ENCODE data around the gene STK36. TPM values are rescaled to one million over a fixed set of nuclear protein-coding genes. Genes with fewer than 3 reads are reported as not detected.
"Not testable (repeated sequence)": the region's sequence is repeated elsewhere in the genome, so short reads cannot be mapped to it uniquely, and the experiment has no call there.

Gene STK36
- total RNA-seq, 1 donor, result 25.7 TPM

DNA sequence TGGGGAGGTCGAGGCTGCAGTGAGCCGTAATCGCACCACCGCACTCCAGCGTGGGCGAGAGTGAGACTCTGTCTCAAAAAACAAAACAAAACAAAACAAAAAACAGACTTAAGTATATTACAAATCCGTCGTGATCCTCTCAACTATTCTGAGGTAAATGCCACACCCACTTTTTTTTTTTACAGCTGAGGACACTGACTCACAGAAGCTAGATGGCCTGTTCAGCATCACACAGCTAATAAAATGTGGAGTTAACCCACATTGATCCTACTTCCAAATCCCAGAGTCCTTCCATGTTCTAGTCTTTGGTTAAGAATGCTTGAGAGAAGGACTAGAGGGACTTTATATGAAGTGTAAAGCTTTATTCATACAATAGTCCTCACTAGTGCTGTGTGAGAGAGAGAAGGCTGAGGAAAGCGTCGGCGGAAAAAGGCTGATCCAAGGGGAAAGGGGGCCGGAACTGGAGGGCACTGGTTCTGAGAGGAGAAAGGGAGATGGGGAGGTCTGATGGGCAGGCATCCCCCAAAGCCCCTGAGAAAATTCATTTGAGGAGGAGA is 711 bp upstream of the STK36 start:
- H3K4me1 ChIP-seq (ENCODE audit: insufficient read depth, low read length), result peaks cover 15% of the 10 kb centered on the region
- peak; percentile 70 for DNase-seq (ENCODE audit: insufficient read length, low spot score, missing footprints)
- TF ChIP-seq CTCF (IDR thresholded peaks at IDR 0.05; ENCODE audit: extremely low read depth, low read depth, low read length), result no peak

DNA sequence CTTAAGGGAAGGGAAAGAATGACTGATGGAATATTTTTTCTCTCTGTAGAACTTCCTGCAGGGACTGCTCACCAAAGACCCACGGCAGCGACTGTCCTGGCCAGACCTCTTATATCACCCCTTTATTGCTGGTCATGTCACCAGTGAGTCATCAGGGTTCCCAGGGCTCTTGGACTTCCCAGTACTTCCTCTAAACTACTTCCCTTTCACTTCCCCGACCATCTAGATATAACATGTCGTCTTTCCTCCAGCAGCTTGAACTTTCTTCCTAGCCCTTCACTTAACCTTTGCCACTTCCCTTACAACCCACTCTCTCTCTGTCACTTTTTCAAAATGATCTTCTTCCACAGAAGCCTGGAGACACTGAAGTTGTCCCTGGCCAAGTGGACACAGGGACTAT is 7.2 kb downstream of the STK36 start:
- Histone ChIP-seq H3K27ac (ENCODE audit: low read depth, low read length) (no peak overlapping the region), H3K27me3 (ENCODE audit: insufficient read depth, low read length) (no peaks in the 10 kb centered on the region), H4K20me1 (ENCODE audit: insufficient read depth, low read length) (no peaks in the 10 kb centered on the region), H3K4me2 (ENCODE audit: insufficient read depth, low read length) (no peak overlapping the region), H3K4me3 (ENCODE audit: insufficient read depth, low read length) (no peak overlapping the region), H3K79me2 (ENCODE audit: insufficient read depth, low read length) (no peaks in the 10 kb centered on the region), H3K36me3 (ENCODE audit: insufficient read depth, low read length) (peaks cover 47% of the 10 kb centered on the region), H3K4me1 (ENCODE audit: insufficient read depth, low read length) (no peaks in the 10 kb centered on the region), H3K9me3 (ENCODE audit: low read depth, low read length) (no peaks in the 10 kb centered on the region), H2AFZ (ENCODE audit: low read length) (no peak overlapping the region)
- DNase-seq (ENCODE audit: insufficient read length, low spot score, missing footprints), result no peak
- no peak for TF ChIP-seq CTCF (IDR thresholded peaks at IDR 0.05; ENCODE audit: extremely low read depth, low read depth, low read length)

More for the DNA sequence above, 711 bp upstream of the STK36 start:
- Histone ChIP-seq H3K79me2 (ENCODE audit: insufficient read depth, low read length) (peaks cover 53% of the 10 kb centered on the region), H3K4me2 (ENCODE audit: insufficient read depth, low read length) (peak overlapping the region; percentile 92), H3K36me3 (ENCODE audit: insufficient read depth, low read length) (peaks cover 42% of the 10 kb centered on the region), H3K27ac (ENCODE audit: low read depth, low read length) (peak overlapping the region; percentile 93), H3K27me3 (ENCODE audit: insufficient read depth, low read length) (no peaks in the 10 kb centered on the region), H4K20me1 (ENCODE audit: insufficient read depth, low read length) (peaks cover 18% of the 10 kb centered on the region), H3K4me3 (ENCODE audit: insufficient read depth, low read length) (peak overlapping the region; percentile 84), H3K9me3 (ENCODE audit: low read depth, low read length) (no peaks in the 10 kb centered on the region), H2AFZ (ENCODE audit: low read length) (peak overlapping the region; percentile 97)

GRCh38 chr2:218680061-218680460 is 8.2 kb downstream of the STK36 start:
- Histone ChIP-seq H2AFZ (ENCODE audit: low read length) (no peak overlapping the region), H3K9me3 (ENCODE audit: low read depth, low read length) (no peaks in the 10 kb centered on the region), H3K4me1 (ENCODE audit: insufficient read depth, low read length) (no peaks in the 10 kb centered on the region), H3K4me3 (ENCODE audit: insufficient read depth, low read length) (no peak overlapping the region), H3K27me3 (ENCODE audit: insufficient read depth, low read length) (no peaks in the 10 kb centered on the region), H4K20me1 (ENCODE audit: insufficient read depth, low read length) (no peaks in the 10 kb centered on the region), H3K27ac (ENCODE audit: low read depth, low read length) (no peak overlapping the region), H3K36me3 (ENCODE audit: insufficient read depth, low read length) (peaks cover 47% of the 10 kb centered on the region), H3K4me2 (ENCODE audit: insufficient read depth, low read length) (no peak overlapping the region), H3K79me2 (ENCODE audit: insufficient read depth, low read length) (no peaks in the 10 kb centered on the region)
- TF ChIP-seq CTCF (IDR thresholded peaks at IDR 0.05; ENCODE audit: extremely low read depth, low read depth, low read length), result no peak
- DNase-seq (ENCODE audit: insufficient read length, low spot score, missing footprints), result no peak

DNA sequence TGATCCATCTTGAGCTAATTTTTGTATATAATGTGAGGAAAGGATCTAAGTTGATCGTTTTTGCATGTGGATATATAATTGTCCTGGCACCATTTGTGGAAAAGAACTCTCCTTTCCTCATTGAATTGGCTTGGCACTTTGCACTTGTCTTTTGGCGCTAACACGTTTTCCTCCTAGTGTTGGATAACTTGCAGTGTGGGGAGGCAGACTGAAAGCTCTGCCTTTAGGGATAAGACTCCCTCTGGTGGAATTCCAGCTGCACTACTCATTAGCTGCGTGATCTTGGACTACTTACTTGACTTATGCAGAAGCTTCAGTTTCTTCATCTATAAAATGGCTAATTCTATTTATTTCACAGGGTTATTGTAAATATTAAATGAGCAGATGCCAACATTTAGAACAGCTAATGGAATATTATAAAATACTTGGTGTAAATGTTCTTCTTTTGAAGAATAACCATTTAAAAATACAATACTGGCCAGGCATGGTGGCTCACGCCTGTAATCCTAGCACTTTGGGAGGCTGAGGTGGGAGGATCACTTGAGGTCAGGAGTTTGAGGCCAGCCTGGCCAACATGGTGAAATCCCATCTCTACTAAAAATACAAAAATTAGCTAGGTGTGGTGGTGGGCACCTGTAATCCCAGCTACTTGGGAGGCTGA is 15.6 kb downstream of the STK36 start:
- Histone ChIP-seq H3K36me3 (ENCODE audit: insufficient read depth, low read length) (peaks cover 49% of the 10 kb centered on the region), H3K4me1 (ENCODE audit: insufficient read depth, low read length) (peaks cover 15% of the 10 kb centered on the region)
- DNase-seq (ENCODE audit: insufficient read length, low spot score, missing footprints), result peak; percentile 90
- H3K9me3 ChIP-seq (ENCODE audit: low read depth, low read length); H2AFZ ChIP-seq (ENCODE audit: low read length); H4K20me1 ChIP-seq (ENCODE audit: insufficient read depth, low read length); H3K79me2 ChIP-seq (ENCODE audit: insufficient read depth, low read length); H3K27ac ChIP-seq (ENCODE audit: low read depth, low read length); H3K4me2 ChIP-seq (ENCODE audit: insufficient read depth, low read length); H3K27me3 ChIP-seq (ENCODE audit: insufficient read depth, low read length); H3K4me3 ChIP-seq (ENCODE audit: insufficient read depth, low read length): not testable (repeated sequence)
- TF ChIP-seq CTCF (IDR thresholded peaks at IDR 0.05; ENCODE audit: extremely low read depth, low read depth, low read length), result peak; percentile 80

All from osteoblast (primary cell).